C4-2B (cell line): Measurements from ENCODE around the gene BLMH.

Experiments used
- ZFX ChIP-seq: fragments of 450-650 bp; IDR thresholded peaks from 2 replicates; pipeline ENCODE4 v1.6.1; 2017
- TF ChIP-seq, protein P1 (sequence below): fragments of 450-650 bp; conservative IDR thresholded peaks from 2 replicates; pipeline ENCODE4 v1.5.1; 2017; ENCODE audit warnings: mild to moderate bottlenecking

DNA sequence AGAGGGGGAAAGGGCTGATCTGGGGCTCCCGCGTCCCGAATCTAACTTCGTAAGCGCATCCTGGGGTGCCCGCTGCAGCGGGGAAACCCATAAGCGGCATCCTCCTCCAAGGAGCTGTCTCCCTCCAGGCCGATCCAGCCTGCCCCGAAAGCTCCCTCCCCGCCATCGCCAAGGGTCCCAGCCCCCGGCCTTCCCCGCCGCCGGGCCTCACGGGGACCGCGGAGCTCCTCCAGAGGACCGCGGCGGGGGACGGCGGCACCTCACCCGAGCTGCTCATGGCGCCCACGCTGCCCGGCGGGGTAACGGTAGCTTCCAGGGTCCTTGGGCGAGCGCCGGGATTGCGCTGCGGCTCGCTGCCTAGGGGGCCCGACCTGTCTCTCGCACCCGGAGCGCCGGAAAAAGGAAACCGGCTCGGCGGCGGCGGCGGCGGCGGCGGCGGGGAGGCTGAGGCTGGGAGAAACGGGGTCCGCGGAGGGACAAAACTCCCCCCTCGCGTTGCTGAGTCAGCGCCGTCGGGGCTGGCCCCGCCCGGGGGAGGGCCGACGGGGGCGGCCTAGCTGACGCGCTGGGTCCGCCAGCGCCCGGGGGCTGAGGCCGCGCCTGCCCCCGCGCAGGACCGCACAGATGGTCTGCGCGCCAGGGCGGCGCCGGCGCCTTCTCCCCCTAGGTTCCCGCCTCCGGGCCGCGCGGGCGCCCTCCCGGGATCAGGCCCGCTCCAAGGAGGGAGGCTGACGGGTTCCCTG lies at the start of gene BLMH:
- TF ChIP-seq, protein P1, sequence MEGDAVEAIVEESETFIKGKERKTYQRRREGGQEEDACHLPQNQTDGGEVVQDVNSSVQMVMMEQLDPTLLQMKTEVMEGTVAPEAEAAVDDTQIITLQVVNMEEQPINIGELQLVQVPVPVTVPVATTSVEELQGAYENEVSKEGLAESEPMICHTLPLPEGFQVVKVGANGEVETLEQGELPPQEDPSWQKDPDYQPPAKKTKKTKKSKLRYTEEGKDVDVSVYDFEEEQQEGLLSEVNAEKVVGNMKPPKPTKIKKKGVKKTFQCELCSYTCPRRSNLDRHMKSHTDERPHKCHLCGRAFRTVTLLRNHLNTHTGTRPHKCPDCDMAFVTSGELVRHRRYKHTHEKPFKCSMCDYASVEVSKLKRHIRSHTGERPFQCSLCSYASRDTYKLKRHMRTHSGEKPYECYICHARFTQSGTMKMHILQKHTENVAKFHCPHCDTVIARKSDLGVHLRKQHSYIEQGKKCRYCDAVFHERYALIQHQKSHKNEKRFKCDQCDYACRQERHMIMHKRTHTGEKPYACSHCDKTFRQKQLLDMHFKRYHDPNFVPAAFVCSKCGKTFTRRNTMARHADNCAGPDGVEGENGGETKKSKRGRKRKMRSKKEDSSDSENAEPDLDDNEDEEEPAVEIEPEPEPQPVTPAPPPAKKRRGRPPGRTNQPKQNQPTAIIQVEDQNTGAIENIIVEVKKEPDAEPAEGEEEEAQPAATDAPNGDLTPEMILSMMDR = no peak
- TF ChIP-seq ZFX = peak; percentile 78
